ENCODE data around the gene TCF15.

The TCF15 gene

GRCh38 chr20:640674-641515 lies 30.8 kb upstream of the TCF15 start:
- DNase-seq (ENCODE audit: low read depth) = no peak
- TF ChIP-seq, protein P1, sequence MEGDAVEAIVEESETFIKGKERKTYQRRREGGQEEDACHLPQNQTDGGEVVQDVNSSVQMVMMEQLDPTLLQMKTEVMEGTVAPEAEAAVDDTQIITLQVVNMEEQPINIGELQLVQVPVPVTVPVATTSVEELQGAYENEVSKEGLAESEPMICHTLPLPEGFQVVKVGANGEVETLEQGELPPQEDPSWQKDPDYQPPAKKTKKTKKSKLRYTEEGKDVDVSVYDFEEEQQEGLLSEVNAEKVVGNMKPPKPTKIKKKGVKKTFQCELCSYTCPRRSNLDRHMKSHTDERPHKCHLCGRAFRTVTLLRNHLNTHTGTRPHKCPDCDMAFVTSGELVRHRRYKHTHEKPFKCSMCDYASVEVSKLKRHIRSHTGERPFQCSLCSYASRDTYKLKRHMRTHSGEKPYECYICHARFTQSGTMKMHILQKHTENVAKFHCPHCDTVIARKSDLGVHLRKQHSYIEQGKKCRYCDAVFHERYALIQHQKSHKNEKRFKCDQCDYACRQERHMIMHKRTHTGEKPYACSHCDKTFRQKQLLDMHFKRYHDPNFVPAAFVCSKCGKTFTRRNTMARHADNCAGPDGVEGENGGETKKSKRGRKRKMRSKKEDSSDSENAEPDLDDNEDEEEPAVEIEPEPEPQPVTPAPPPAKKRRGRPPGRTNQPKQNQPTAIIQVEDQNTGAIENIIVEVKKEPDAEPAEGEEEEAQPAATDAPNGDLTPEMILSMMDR (conservative IDR thresholded peaks at IDR 0.05; ENCODE audit: low read depth, low read length) = no peak
- no peak overlapping the region for H3K4me3 ChIP-seq (ENCODE audit: low read length)

GRCh38 chr20:638579-638978 lies 28.5 kb upstream of the TCF15 start:
- no peak for DNase-seq (ENCODE audit: low read depth)
- TF ChIP-seq, protein P1 (conservative IDR thresholded peaks at IDR 0.05; ENCODE audit: low read depth, low read length) = no peak
- no peak overlapping the region for H3K4me3 ChIP-seq (ENCODE audit: low read length)

DNA sequence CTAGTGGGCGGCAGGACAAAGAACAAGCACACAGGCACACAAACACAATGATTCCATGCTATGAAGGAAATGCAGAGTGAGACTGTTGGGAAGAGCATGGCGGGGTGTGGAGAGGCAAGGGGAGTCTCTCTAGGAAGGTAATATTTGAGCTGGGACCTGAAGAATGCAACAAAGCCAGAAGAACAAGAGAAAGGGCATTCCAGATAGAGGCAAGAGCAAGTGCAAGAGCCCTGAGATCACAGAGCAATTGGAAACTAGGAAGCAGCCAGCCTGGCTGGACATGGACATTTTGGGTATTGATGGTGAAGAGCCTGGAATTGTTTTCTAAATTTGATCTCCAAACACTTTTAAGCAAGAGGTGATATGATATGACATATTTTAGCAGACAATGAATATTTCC lies 27.4 kb upstream of the TCF15 start:
- H3K4me3 ChIP-seq (ENCODE audit: low read length) = no peak overlapping the region
- no peak for DNase-seq (ENCODE audit: low read depth)
- TF ChIP-seq, protein P1 (conservative IDR thresholded peaks at IDR 0.05; ENCODE audit: low read depth, low read length) = no peak

DNA sequence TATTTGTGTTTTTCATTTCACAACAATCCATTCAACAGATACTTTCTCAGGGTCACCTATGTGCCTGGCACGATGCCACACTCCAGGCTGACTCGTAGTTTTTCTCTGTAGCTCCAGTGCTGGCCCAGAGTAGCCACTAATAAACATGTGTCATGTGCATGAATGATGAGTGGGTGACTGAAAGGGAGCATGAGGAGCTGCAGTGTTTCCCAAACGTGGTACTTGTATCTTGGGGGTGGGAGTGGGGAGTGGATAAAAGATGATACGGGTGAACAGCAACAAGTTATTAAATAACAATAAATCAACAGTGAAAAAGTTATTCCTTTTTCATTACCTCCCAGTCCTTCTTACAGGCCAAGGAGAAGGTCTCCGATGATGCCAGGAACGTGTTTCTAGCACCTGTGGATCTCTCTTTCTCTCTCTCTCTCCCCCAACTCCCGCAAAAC lies 25.8 kb upstream of the TCF15 start:
- H3K4me3 ChIP-seq (ENCODE audit: low read length) = no peak overlapping the region
- TF ChIP-seq, protein P1 (conservative IDR thresholded peaks at IDR 0.05; ENCODE audit: low read depth, low read length) = no peak
- no peak for DNase-seq (ENCODE audit: low read depth)

- TF ChIP-seq, protein P1 (conservative IDR thresholded peaks at IDR 0.05; ENCODE audit: low read depth, low read length) = no peak
- DNase-seq (ENCODE audit: low read depth) = no peak
- no peak overlapping the region for H3K4me3 ChIP-seq (ENCODE audit: low read length)
Measured at GRCh38 chr20:635028-635892, 25.2 kb upstream of the TCF15 start.

DNA sequence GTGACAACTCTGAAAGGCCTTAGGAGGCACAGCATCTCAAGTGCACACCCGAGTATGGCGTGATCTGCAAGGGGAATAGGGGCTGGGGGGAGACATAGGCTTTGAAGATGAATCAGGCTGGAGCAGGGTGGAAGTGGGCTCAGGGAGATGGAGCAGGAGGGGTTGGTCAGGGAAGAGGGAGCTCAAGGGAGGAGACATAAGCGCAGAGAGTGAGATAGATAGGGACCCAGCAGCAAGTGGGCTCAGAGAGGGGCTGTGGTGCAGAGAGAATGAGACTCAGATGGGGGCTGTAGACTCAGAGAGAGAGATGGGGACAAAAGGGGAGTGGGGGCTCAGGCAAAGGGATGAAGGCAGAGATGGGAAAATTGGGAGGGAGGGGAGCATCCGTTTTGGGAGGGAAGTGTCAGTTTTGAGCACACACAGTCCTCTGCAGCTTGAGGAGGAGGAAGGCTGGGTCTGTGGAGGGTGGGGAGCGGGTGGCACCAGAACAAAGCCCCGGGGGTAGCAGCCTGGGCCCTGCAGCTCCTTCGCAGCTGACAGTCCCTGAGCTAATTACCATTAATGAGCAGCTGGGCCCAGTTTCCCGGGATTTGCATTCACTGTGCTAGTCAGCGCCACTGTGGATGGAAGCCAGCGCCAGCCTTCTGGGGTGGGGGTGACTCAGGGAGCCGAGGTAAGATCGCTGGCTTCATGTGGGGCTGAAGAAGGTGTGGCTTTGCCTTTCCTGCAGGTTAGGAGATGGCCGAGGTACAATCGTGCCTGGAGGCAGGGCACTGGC lies 24.2 kb upstream of the TCF15 start:
- H3K4me3 ChIP-seq (ENCODE audit: low read length) = no peak overlapping the region
- TF ChIP-seq, protein P1 (conservative IDR thresholded peaks at IDR 0.05; ENCODE audit: low read depth, low read length) = no peak
- no peak for DNase-seq (ENCODE audit: low read depth)
